WERI-Rb-1 (cell line): Measurements from ENCODE around the gene SLC12A9.
"Not testable (repeated sequence)": the region's sequence is repeated elsewhere in the genome, so short reads cannot be mapped to it uniquely, and the experiment has no call there.

Source experiments
- DNase-seq: peaks from one replicate; pipeline ENCODE4 v3.0.0-alpha.2; 2020
- H3K27ac ChIP-seq: fragments of 250-450 bp; sonication (Bioruptor Pico); 2 replicates; pipeline ENCODE4 v1.5.1; 2020; ENCODE audit warnings: mild to moderate bottlenecking, moderate library complexity
- H3K27me3 ChIP-seq: fragments of 250-450 bp; sonication (Bioruptor Pico); 2 replicates; pipeline ENCODE4 v1.5.1; 2021; ENCODE audit warnings: mild to moderate bottlenecking, low read depth, moderate library complexity; ENCODE audit not compliant: insufficient read depth, severe bottlenecking
- H3K36me3 ChIP-seq: fragments of 250-450 bp; sonication (Bioruptor Pico); 2 replicates; pipeline ENCODE4 v1.5.1; 2020; ENCODE audit warnings: mild to moderate bottlenecking, moderate library complexity
- H3K4me3 ChIP-seq: 2 replicates; pipeline ENCODE4 v1.5.1; 2011; ENCODE audit warnings: low read depth, mild to moderate bottlenecking, control low read depth, low read length
- H3K9me3 ChIP-seq: fragments of 250-450 bp; sonication (Bioruptor Pico); 2 replicates; pipeline ENCODE4 v1.5.1; 2021; ENCODE audit warnings: mild to moderate bottlenecking, moderate library complexity; ENCODE audit not compliant: severe bottlenecking
- TF ChIP-seq, protein P1 (sequence below): IDR thresholded peaks from 2 replicates; pipeline ENCODE4 v1.5.1; 2011; ENCODE audit warnings: low read depth, mild to moderate bottlenecking, control low read depth, inconsistent platforms, low read length

Gene SLC12A9

DNA sequence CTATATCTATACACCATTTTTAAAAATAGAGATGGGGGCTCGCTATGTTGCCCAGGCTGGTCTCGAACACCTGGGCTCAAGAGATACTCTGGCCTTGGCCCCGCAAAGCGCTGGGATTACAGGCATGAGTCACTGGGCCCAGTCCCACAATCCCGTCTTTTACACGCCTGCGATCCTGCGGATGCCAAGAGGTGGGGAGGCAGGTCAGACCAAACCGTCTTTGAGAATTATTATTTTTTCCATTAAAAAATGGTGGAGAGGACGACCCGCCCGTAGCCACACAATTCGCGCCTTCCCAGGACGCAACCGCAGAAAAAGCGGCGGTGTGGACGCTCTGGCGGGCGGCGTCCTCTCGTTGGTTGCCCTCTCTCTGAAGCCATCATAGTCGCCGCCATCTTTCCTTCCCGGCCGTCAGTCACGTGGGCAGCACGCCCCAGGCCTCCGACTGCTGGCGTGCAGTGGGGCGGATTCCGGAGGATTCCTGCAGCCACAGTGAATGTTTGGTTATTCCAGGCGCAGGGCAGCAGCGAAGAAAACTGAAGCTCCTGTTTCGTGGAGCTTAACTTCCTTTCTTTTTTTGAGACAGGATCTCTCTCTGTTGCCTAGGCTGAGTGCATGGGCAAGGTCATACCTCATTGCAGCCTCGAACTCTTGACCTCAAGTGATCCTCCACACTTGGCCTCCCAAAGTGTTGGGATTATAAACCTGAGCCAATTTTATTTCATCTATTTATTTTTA, 15.2 kb upstream of the SLC12A9 start:
- Histone ChIP-seq H3K9me3 (peaks cover 3% of the 10 kb centered on the region), H3K36me3 (no peaks in the 10 kb centered on the region), H3K27me3 (peaks cover 9% of the 10 kb centered on the region), H3K4me3 (peak overlapping the region; percentile 40), H3K27ac (peak overlapping the region; percentile 73)
- TF ChIP-seq, protein P1, sequence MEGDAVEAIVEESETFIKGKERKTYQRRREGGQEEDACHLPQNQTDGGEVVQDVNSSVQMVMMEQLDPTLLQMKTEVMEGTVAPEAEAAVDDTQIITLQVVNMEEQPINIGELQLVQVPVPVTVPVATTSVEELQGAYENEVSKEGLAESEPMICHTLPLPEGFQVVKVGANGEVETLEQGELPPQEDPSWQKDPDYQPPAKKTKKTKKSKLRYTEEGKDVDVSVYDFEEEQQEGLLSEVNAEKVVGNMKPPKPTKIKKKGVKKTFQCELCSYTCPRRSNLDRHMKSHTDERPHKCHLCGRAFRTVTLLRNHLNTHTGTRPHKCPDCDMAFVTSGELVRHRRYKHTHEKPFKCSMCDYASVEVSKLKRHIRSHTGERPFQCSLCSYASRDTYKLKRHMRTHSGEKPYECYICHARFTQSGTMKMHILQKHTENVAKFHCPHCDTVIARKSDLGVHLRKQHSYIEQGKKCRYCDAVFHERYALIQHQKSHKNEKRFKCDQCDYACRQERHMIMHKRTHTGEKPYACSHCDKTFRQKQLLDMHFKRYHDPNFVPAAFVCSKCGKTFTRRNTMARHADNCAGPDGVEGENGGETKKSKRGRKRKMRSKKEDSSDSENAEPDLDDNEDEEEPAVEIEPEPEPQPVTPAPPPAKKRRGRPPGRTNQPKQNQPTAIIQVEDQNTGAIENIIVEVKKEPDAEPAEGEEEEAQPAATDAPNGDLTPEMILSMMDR = no peak
- peak; percentile 82 for DNase-seq

DNA sequence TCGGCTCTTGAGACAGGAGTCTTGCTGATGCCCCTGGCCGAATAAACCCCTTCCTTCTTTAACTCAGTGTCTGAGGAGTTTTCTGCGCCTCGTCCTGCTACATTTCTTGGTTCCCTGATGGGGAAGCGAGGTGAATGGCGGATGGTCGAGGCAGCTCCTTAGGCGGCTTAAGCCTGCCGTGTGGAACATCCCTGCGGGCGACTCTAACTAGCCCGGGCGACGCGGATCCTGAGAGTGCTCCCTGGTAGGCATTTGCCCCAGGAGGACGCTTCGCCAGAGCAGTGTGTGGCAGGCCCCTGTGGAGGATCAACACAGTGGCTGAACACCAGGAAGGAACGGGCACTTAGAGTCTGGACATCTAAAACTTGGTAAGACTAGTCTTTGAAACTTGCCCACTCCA, 13.2 kb upstream of the SLC12A9 start:
- no peak for DNase-seq
- TF ChIP-seq, protein P1 = no peak
- Histone ChIP-seq H3K4me3 (no peak overlapping the region), H3K27me3 (no peaks in the 10 kb centered on the region), H3K27ac (no peak overlapping the region), H3K9me3 (no peaks in the 10 kb centered on the region), H3K36me3 (no peaks in the 10 kb centered on the region)

DNA sequence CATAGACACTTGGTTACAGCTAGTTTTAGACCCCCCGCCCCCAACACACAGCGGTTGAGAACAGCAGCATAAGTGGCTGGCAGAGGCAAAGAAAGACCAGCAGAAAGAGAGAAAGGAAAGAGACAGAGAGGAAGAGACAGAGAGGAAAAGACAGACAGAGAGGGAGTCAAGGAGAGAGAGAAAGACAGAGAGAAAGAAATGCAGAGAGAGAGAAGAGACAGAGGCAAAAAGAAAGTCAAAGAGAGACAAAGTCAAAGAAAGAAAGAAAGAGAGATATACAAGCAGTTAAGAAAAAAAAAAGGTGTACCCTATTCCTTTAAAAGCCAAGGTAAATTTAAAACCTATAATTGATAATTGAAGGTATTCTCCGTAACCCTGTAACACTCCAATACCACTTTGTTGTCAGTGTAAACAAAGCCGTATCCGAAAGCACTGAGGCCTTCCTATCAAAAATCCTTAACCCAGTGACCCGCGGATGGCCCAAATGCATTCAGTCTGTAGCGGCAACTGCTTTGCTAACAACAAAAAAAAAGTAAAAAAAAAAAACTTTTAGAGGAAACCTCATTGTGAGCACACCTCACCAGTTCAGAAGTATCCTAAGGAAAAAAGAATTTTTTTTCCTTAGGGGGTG, 11.9 kb upstream of the SLC12A9 start:
- Histone ChIP-seq H3K9me3 (no peaks in the 10 kb centered on the region), H3K4me3 (no peak overlapping the region), H3K36me3 (no peaks in the 10 kb centered on the region), H3K27me3 (no peaks in the 10 kb centered on the region), H3K27ac (no peak overlapping the region)
- no peak for DNase-seq
- TF ChIP-seq, protein P1 = no peak

DNA sequence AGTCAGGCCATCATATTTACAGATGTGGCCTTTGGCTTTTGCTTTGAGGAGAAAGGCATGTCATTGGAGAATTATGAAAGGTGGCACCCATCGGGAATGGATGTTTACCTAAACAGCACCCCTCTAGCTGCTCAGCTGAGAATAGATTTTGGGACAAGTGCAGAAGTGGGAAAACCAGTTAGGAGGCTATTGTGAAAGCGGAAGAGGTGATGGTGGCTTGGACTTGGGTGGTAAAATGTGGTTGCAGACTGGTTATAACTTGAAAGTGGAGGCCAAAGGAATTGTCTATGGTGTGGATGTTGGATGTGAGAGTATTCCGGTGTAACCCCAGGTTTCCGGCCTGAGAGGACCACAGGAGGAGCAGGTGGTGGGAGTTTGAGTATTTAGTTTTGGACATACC, 5.2 kb upstream of the SLC12A9 start:
- H3K27ac ChIP-seq = no peak overlapping the region
- TF ChIP-seq, protein P1 = no peak

DNA sequence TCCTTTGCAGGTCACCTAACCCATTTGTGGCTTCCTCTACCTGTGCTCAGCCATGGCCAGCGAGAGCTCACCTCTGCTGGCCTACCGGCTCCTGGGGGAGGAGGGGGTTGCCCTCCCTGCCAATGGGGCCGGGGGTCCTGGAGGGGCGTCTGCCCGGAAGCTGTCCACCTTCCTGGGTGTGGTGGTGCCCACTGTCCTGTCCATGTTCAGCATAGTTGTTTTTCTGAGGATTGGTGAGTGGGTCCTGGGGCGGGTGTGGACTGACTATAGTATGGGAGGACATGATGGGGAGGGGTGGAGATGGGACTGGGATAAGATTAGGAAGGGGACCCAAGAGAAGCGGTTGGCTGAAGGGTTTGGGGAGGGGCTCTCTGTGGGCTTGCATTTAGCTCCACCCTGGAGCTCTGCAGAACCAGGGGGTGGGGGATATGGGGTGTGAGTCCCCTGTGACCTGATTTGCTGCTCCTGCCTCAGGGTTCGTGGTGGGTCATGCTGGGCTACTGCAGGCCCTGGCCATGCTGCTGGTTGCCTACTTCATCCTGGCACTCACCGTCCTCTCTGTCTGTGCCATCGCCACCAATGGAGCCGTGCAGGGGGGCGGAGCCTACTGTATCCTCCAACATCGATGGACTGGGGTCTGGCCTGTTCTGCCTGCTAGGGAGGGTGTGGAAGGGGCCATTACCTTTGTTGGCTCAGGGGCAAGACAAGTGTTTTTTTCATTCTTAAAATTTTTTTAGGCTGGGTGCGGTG, 1.8 kb downstream of the SLC12A9 start:
- TF ChIP-seq, protein P1 = no peak
- Histone ChIP-seq H3K27me3 (peaks cover 3% of the 10 kb centered on the region), H3K4me3 (no peak overlapping the region), H3K36me3 (no peaks in the 10 kb centered on the region), H3K9me3 (no peaks in the 10 kb centered on the region), H3K27ac (no peak overlapping the region)
- no peak for DNase-seq

More for the DNA sequence above, 5.2 kb upstream of the SLC12A9 start:
- H3K27me3 ChIP-seq = peaks cover 3% of the 10 kb centered on the region
- no peaks in the 10 kb centered on the region for H3K36me3 ChIP-seq
- H3K9me3 ChIP-seq = no peaks in the 10 kb centered on the region
- no peak for DNase-seq
- no peak overlapping the region for H3K4me3 ChIP-seq

DNA sequence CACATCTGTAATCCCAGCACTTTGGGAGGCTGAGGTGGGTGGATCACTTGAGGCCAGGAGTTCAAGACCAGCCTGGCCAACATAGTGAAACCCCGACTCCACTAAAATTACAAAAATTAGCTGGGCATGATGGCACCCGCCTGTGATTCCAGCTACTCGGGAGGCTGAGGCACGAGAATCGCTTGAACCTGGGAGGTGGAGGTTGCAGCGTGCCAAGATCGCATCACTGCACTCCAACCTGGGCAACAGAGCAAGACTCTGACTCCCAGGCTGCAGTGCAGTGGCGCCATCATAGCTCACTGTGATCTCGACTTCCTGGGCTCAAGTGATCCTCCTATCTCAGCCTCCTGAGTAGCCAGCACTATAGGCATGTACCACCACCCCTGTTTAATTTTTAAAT, 2.4 kb downstream of the SLC12A9 start:
- not testable (repeated sequence) for DNase-seq, H3K36me3 ChIP-seq, H3K27ac ChIP-seq, H3K9me3 ChIP-seq, H3K27me3 ChIP-seq, H3K4me3 ChIP-seq
